ENCODE data around the gene RBM39. TPM values are rescaled to one million over a fixed set of nuclear protein-coding genes. Genes with fewer than 3 reads are reported as not detected.
"Not testable (repeated sequence)": the region's sequence is repeated elsewhere in the genome, so short reads cannot be mapped to it uniquely, and the experiment has no call there.

Gene RBM39
- polyA plus RNA-seq, 1 of the 3 experiments (the other 2 are of a cell fraction): 68.4 TPM

GRCh38 chr20:35724321-35725230 is 17.5 kb downstream of the RBM39 start:
- no peak overlapping the region for H2AFZ ChIP-seq (ENCODE audit: low read depth)
- peaks cover 98% of the 10 kb centered on the region for H4K20me1 ChIP-seq (ENCODE audit: insufficient read depth)
- peaks cover 46% of the 10 kb centered on the region for H3F3A ChIP-seq (replicated peaks; ENCODE audit: insufficient read depth)
- no peak overlapping the region for H3K27ac ChIP-seq (ENCODE audit: low read depth in 2 of 2, low read length in 1 of 2)
- no peak overlapping the region for H3K4me3 ChIP-seq (ENCODE audit: low read depth in 2 of 2, low read length in 1 of 2)
- peaks cover 82 to 94% of the 10 kb centered on the region in 2 experiments for H3K36me3 ChIP-seq (replicated peaks in 1 of 2; ENCODE audit: control insufficient read depth in 1 of 2, insufficient read depth in 2 of 2, low read length in 1 of 2)
- H3K9me2 ChIP-seq: no peaks in the 10 kb centered on the region
- H3K79me2 ChIP-seq (ENCODE audit: insufficient read depth): peaks cover 99% of the 10 kb centered on the region
- no peaks in the 10 kb centered on the region for H3K27me3 ChIP-seq (ENCODE audit: insufficient read depth)
- H3K4me1 ChIP-seq (ENCODE audit: control insufficient read depth in 1 of 2, insufficient read depth in 2 of 2, low read depth in 1 of 2, low read length in 1 of 2): no peaks in the 10 kb centered on the region
- TF ChIP-seq, protein P1, sequence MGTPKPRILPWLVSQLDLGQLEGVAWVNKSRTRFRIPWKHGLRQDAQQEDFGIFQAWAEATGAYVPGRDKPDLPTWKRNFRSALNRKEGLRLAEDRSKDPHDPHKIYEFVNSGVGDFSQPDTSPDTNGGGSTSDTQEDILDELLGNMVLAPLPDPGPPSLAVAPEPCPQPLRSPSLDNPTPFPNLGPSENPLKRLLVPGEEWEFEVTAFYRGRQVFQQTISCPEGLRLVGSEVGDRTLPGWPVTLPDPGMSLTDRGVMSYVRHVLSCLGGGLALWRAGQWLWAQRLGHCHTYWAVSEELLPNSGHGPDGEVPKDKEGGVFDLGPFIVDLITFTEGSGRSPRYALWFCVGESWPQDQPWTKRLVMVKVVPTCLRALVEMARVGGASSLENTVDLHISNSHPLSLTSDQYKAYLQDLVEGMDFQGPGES (IDR thresholded peaks at IDR 0.05; ENCODE audit: low read depth, low read length): no peak
- no peak for TF ChIP-seq REST (IDR thresholded peaks at IDR 0.05; ENCODE audit: low read depth, low read length)
- TF ChIP-seq POLR2AphosphoS5 (IDR thresholded peaks at IDR 0.05; ENCODE audit: low read depth, low read length): peak; percentile 7; the same call in 1 of the 2 replicates
- no peak overlapping the region for H3K9ac ChIP-seq
- POLR2A ChIA-PET: interaction anchor here (1.7 kb wide), 1 partner anchor 18 kb away, joined by 3 read pairs; the partner anchor contains the start of gene RBM39
- no peaks in the 10 kb centered on the region for H3K9me3 ChIP-seq
- CTCF ChIA-PET: interaction anchor here (2.6 kb wide), 1 partner anchor 15 kb away, joined by 6 read pairs; no protein-coding TSS in a partner anchor
- WGBS (ENCODE audit: low lambda C conversion rate): 91% methylated on average over 13 of the region's 13 CpGs
- no peak overlapping the region for H3K4me2 ChIP-seq
- DNase-seq: no peak

DNA sequence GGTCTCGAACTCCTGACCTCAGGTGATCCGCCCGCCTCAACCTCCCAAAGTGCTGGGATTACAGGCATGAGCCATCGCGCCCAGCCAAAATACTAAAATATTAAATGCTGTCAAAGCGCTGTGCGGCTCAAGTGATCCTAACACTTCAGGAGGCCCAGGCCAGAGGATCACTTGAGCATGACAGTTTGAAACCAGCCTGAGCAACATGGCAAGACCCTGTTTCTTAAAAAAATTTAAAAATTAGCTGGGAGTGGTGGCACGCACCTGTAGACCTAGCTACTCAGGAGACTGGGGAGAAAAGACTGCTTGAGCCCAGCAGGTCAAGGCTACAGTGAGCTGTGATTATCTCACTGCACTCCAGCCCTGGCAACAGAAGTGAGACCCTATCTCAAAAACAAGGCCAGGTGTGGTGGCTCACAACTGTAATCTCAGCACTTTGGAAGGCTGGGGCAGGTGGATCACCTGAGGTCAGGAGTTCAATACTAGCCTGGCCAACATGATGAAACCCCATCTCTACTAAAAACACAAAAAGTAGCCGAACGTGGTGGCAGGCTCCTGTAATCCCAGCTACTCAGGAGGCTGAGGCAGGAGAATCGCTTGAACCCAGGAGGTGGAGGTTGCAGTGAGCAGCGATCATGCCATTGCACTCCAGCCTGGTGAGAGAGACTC is 18.3 kb downstream of the RBM39 start:
- not testable (repeated sequence) for DNase-seq; H3K4me3 ChIP-seq (ENCODE audit: low read depth in 2 of 2, low read length in 1 of 2); H3K27me3 ChIP-seq (ENCODE audit: insufficient read depth); H3K4me2 ChIP-seq; H3K4me1 ChIP-seq (ENCODE audit: control insufficient read depth in 1 of 2, insufficient read depth in 2 of 2, low read depth in 1 of 2, low read length in 1 of 2); H3K9me3 ChIP-seq; H3K27ac ChIP-seq (ENCODE audit: low read depth in 2 of 2, low read length in 1 of 2); H3K9me2 ChIP-seq; H3K9ac ChIP-seq; H2AFZ ChIP-seq (ENCODE audit: low read depth)
- H3F3A ChIP-seq (replicated peaks; ENCODE audit: insufficient read depth): peaks cover 54% of the 10 kb centered on the region
- CTCF ChIA-PET: interaction anchor here (2.6 kb wide), 1 partner anchor 16 kb away, joined by 6 read pairs; no protein-coding TSS in a partner anchor
- POLR2A ChIA-PET: interaction anchor here (1.7 kb wide), 1 partner anchor 18 kb away, joined by 3 read pairs; the partner anchor contains the start of gene RBM39
- H4K20me1 ChIP-seq (ENCODE audit: insufficient read depth): peaks cover 98% of the 10 kb centered on the region
- peaks cover 99% of the 10 kb centered on the region for H3K79me2 ChIP-seq (ENCODE audit: insufficient read depth)
- WGBS (ENCODE audit: low lambda C conversion rate): 94% methylated on average over 12 of the region's 12 CpGs
- peaks cover 80 to 92% of the 10 kb centered on the region in 2 experiments for H3K36me3 ChIP-seq (replicated peaks in 1 of 2; ENCODE audit: control insufficient read depth in 1 of 2, insufficient read depth in 2 of 2, low read length in 1 of 2)

- peaks cover 82 to 92% of the 10 kb centered on the region in 2 experiments for H3K36me3 ChIP-seq (replicated peaks in 1 of 2; ENCODE audit: control insufficient read depth in 1 of 2, insufficient read depth in 2 of 2, low read length in 1 of 2)
- peaks cover 56% of the 10 kb centered on the region for H3F3A ChIP-seq (replicated peaks; ENCODE audit: insufficient read depth)
- H3K9me2 ChIP-seq; H3K27ac ChIP-seq (ENCODE audit: low read depth in 2 of 2, low read length in 1 of 2); DNase-seq; H2AFZ ChIP-seq (ENCODE audit: low read depth); H3K27me3 ChIP-seq (ENCODE audit: insufficient read depth); H3K4me2 ChIP-seq; H3K9ac ChIP-seq; H3K9me3 ChIP-seq; H3K4me1 ChIP-seq (ENCODE audit: control insufficient read depth in 1 of 2, insufficient read depth in 2 of 2, low read depth in 1 of 2, low read length in 1 of 2); H3K4me3 ChIP-seq (ENCODE audit: low read depth in 2 of 2, low read length in 1 of 2): not testable (repeated sequence)
- CTCF ChIA-PET: interaction anchor here (2.6 kb wide), 1 partner anchor 16 kb away, joined by 6 read pairs; no protein-coding TSS in a partner anchor
- H4K20me1 ChIP-seq (ENCODE audit: insufficient read depth): peaks cover 98% of the 10 kb centered on the region
- 97% methylated on average over 3 of the region's 4 CpGs for WGBS (ENCODE audit: low lambda C conversion rate)
- POLR2A ChIA-PET: interaction anchor here (1.7 kb wide), 1 partner anchor 19 kb away, joined by 3 read pairs; the partner anchor contains the start of gene RBM39
- peaks cover 99% of the 10 kb centered on the region for H3K79me2 ChIP-seq (ENCODE audit: insufficient read depth)
These were observed 18.8 kb downstream of the RBM39 start for GRCh38 chr20:35723275-35723639.

Measured in SK-N-SH (cell line).